Adrenal gland (tissue), 12 donors: ENCODE results near the gene ZC2HC1C. TPM values are rescaled to one million over a fixed set of nuclear protein-coding genes. Genes with fewer than 3 reads are reported as not detected.
A peak's percentile ranks its signal among the peaks of the same experiment; 100 is the strongest.

Source experiments
- DNase-seq, 7 donors: peaks; one replicate each; pipeline ENCODE4 v3.0.0-alpha.2; 2019 to 2020
- H3K27ac ChIP-seq, 5 donors: fragments of 200-600 bp; sonication (generic) in 4 of 5; 1 replicate in 3 of 5; 2 replicates in 2 of 5; pipeline versions ENCODE4 v1.5.1 to v1.8.0; 2016 to 2020; ENCODE audit warnings: mild to moderate bottlenecking in 1 of 5
- H3K27me3 ChIP-seq: fragments of 200-600 bp; 2 replicates; pipeline ENCODE4 v1.8.0; 2021
- H3K36me3 ChIP-seq, 2 donors: fragments of 200-600 bp; replicated peaks in 1 of 2; 1 replicate in 1 of 2; 2 replicates in 1 of 2; pipeline versions ENCODE4 v1.5.1 to v1.8.0; 2018 to 2022
- H3K4me1 ChIP-seq, 2 donors: fragments of 200-600 bp; replicated peaks in 1 of 2; 1 replicate in 1 of 2; 2 replicates in 1 of 2; pipeline versions ENCODE4 v1.5.1 to v1.8.0; 2018 to 2021
- H3K4me3 ChIP-seq, 4 donors: fragments of 200-600 bp; sonication (generic) in 3 of 4; one replicate each; pipeline ENCODE4 v1.5.1; 2016 to 2018
- H3K9me3 ChIP-seq, 3 donors: fragments of 200-600 bp; sonication (generic) in 1 of 3; replicated peaks in 1 of 3; 1 replicate in 2 of 3; 2 replicates in 1 of 3; pipeline versions ENCODE4 v1.5.1 to v1.8.0; 2016 to 2021
- CTCF ChIP-seq, 6 experiments: fragments of 450-650 bp in 4 of 6; fragments of 200-600 bp in 2 of 6; sonication (generic) in 1 of 6; IDR thresholded peaks; 1 replicate in 5 of 6; 2 replicates in 1 of 6; pipeline versions ENCODE4 v1.5.1 to v1.8.0; 2016 to 2021; ENCODE audit warnings: antibody characterized with exemption in 6 of 6, mild to moderate bottlenecking in 2 of 6, moderate library complexity in 1 of 6
- POLR2A ChIP-seq, 2 donors: fragments of 450-650 bp; IDR thresholded peaks; one replicate each; pipeline ENCODE4 v1.6.1; 2017; ENCODE audit warnings: antibody characterized with exemption in 2 of 2, mild to moderate bottlenecking in 2 of 2, moderate library complexity in 1 of 2
- WGBS, 4 donors: extraction: QIAGEN DNeasy Blood & Tissue Kit in 2 of 4; methylation state at CpG; one replicate each; pipeline versions ENCODE4 v1.1.5 to v1.1.7; 2013 to 2017; 5-methylcytosine and 5-hydroxymethylcytosine counted together
- intact Hi-C, 2 donors: fragments of 100-400 bp; cut with DNase I; formaldehyde crosslinking; loops; one replicate each; pipeline versions ENCODE4 v1.14.1 to v1.15.0; 2022 to 2023
- polyA plus RNA-seq, 3 donors: library from polyadenylated mRNA; stranded (reverse); fragments of 200-250 nt in 2 of 3; fragments of 350-450 nt in 1 of 3; fragmentation: Illumina TruSeq in 1 of 3; extraction: RNeasy Lipid Tissue Mini Kit (QIAGEN cat#74804) in 1 of 3; gene quantifications; one replicate each; pipeline ENCODE4 v1.2.3, GENCODE V29; 2013 to 2014
- total RNA-seq, 9 donors: library from RNA; depleted of rRNA in 4 of 9; stranded (reverse); fragments of >200 nt in 4 of 9; fragments of 120-200 nt in 1 of 9; fragmentation: NEBNext Ultra II Directional in 1 of 9; extraction: Animal tissue kit (Norgen Biotek cat#: 25700) in 1 of 9; gene quantifications; one replicate each; pipeline versions ENCODE4 v1.1.0 to v1.2.4, GENCODE V29; 2013 to 2023
- donor health status: healthy with polysubstance abuse.
- donor health status: Bipolar disorder and iron deficiency.
- donor health status: DM: yes; HTN: yes; CAD: no.
- donor health status: DM: no; HTN: no; CAD: no.
- donor health status: DM: no; HTN: no; CAD: no.
- donor health status: DM: yes; HTN: yes; CAD: no.

The ZC2HC1C gene
- total and polyA plus RNA-seq, 12 donors, result 1.9 to 12.1 (median 6.0) TPM

- H3K4me1 ChIP-seq, result peaks cover 34 to 51% of the 10 kb centered on the region in 2 donors
- H3K27ac ChIP-seq, result peak overlapping the region in 4 of 5 donors; percentile 12 to 46 (median 43)
- H3K9me3 ChIP-seq, result no peaks in the 10 kb centered on the region
- H3K4me3 ChIP-seq, result no peak overlapping the region
- no peaks in the 10 kb centered on the region for H3K27me3 ChIP-seq
- TF ChIP-seq POLR2A (IDR thresholded peaks at IDR 0.05) (no peak), CTCF (IDR thresholded peaks at IDR 0.05) (no peak)
- 70 to 79% (median 77%) methylated on average over 4 of the region's 4 CpGs for WGBS, 4 donors
- no peak for DNase-seq
- no peaks in the 10 kb centered on the region for H3K36me3 ChIP-seq
- intact Hi-C loops, result no loop called here
These were observed 21.9 kb upstream of the ZC2HC1C start for GRCh38 chr14:75047506-75047905.

GRCh38 chr14:75048101-75048500 lies 21.3 kb upstream of the ZC2HC1C start:
- 84 to 92% (median 88%) methylated on average over 2 of the region's 2 CpGs for WGBS, 4 donors
- Histone ChIP-seq H3K4me1 (peaks cover 34 to 55% of the 10 kb centered on the region in 2 donors), H3K9me3 (no peaks in the 10 kb centered on the region), H3K4me3 (no peak overlapping the region), H3K36me3 (no peaks in the 10 kb centered on the region), H3K27me3 (no peaks in the 10 kb centered on the region), H3K27ac (peak overlapping the region in 2 of 5 donors; percentile 42 to 44)
- intact Hi-C loops, result no loop called here
- no peak for DNase-seq
- TF ChIP-seq CTCF (IDR thresholded peaks at IDR 0.05) (no peak), POLR2A (IDR thresholded peaks at IDR 0.05) (no peak)

GRCh38 chr14:75049136-75049535 lies 20.3 kb upstream of the ZC2HC1C start:
- no peaks in the 10 kb centered on the region for H3K27me3 ChIP-seq
- DNase-seq, result no peak
- TF ChIP-seq CTCF (IDR thresholded peaks at IDR 0.05) (no peak), POLR2A (IDR thresholded peaks at IDR 0.05) (no peak)
- peak overlapping the region; percentile 15 to 94 (median 89) for H3K27ac ChIP-seq
- no peaks in the 10 kb centered on the region for H3K36me3 ChIP-seq
- 28 to 52% (median 45%) methylated on average over 5 of the region's 5 CpGs for WGBS, 4 donors
- no peaks in the 10 kb centered on the region for H3K9me3 ChIP-seq
- intact Hi-C loops, result no loop called here
- peak overlapping the region in 1 of 4 donors; percentile 22 for H3K4me3 ChIP-seq
- H3K4me1 ChIP-seq, result peaks cover 34 to 61% of the 10 kb centered on the region in 2 donors

- DNase-seq, result no peak
- no peaks in the 10 kb centered on the region for H3K9me3 ChIP-seq
- H3K36me3 ChIP-seq, result no peaks in the 10 kb centered on the region
- H3K4me3 ChIP-seq, result peak overlapping the region in 1 of 4 donors; percentile 22
- no peak for TF ChIP-seq CTCF (IDR thresholded peaks at IDR 0.05)
- no peak for TF ChIP-seq POLR2A (IDR thresholded peaks at IDR 0.05)
- intact Hi-C loops, result no loop called here
- H3K4me1 ChIP-seq, result peaks cover 34 to 58% of the 10 kb centered on the region in 2 donors
- whole genome bisulfite sequencing, 4 donors, result 77 to 88% (median 81%) methylated on average over 3 of the region's 3 CpGs
- H3K27me3 ChIP-seq, result no peaks in the 10 kb centered on the region
- H3K27ac ChIP-seq, result peak overlapping the region; percentile 15 to 94 (median 89)
These were observed 19.7 kb upstream of the ZC2HC1C start for GRCh38 chr14:75049731-75050201.
